GM19023 (cell line): ENCODE measurements around the gene OR5H14.
"Not testable (repeated sequence)": the region's sequence is repeated elsewhere in the genome, so short reads cannot be mapped to it uniquely, and the experiment has no call there.

Experiments used
- ATAC-seq: cut with Tn5 transposase; IDR thresholded peaks from one replicate; pipeline ENCODE4 v1.9.1; 2021; ENCODE audit warnings: mild to moderate bottlenecking, moderate library complexity; ENCODE audit not compliant: unreplicated experiment

The OR5H14 gene

DNA sequence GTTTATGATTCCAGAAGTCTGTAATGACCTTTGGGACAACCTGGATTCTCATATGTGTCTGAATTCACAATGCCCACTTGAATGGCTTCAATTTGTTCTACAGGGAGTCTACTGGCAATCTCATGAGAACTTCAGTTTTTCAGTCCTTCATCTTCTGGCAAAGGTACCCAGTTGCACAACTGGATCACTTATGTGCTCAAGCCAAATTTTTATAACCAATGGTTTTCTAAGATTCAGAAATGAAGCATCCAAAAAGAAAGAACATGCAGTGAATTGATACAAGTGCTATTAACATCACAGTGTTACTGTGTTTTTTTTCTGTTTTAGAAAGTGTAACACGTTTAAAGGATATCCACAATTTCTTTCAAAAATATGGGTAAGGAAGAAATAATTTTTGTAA lies at the start of gene OR5H14:
Gene OR5H14 (plus strand): TSS at position 301 of the 400 bp plus-strand sequence. CDS start 1,907 bp downstream, outside the sequence.
- ATAC-seq = no peak

DNA sequence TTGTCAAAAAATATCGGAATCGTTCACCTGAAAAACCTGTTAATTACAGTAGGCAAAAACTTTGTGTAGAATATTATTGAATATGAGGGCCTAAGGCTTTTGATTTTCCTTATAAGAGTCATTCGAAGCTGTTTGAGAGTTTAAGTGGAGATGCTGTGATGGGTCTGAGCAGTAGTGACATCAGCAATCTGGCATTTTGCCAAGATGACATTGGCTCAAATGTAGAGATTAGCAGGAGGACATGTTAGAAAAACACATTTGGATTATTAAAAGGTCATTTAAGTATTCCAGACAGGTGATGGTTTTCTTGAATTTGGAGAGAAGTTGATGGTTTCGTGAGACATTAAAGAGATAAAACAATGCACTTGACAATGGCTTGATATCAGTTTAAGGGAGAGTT lies 47.4 kb upstream of the OR5H14 start:
- ATAC-seq = no peak

DNA sequence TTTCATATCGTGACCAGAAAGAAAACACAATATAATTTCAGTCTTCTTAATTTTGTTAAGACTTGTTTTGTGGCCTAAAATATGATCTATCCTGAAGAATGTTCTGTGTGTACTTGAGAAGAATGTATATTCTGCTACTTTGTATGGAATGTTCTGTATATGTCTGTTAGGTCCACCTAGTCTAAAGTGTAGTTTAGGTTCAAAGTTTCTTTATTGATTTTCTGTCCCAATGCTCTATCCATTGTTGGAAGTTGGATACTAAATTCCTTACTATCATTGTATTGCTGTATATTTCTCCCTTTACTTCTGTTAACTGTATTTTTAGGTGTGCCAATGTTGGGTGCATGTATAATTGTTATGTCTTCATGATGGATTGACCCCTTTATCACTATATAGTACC lies 39.1 kb upstream of the OR5H14 start:
- no peak for ATAC-seq

DNA sequence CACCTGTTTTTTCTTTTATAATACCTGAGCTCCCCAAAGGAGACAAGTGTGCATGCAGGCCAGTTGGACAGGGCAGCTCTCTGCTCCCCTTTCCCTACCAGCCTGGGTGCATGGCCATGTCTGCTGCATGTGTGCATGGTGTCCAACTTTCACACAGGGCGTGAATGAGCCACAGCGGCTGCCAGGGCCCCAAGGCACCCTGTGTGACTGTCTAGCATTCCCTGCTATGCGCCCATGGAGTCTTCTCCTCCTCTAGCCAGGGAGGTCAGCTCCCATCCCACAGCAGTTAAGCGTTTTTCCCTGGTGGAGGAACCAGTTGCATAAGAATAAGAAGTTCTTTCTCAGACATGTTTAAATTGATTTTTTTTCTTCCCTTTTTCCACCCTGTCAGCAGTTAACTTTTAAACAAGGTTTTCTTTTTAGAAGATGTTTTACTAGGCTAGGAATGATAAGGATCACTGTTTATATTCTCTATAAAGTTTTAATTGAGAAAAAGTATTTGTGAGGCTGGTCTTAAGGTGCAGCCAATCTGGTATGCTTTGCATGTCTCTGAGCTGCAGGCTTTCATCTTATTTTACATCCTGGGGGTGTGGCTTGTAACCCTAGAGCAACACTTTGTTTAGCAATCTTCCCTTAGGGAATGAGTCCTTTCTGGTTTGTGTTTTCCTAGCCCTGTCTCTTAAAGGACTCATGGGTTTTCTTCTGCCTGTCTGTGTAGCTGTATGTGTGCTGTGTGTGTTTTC lies 37.3 kb upstream of the OR5H14 start:
- ATAC-seq = no peak

DNA sequence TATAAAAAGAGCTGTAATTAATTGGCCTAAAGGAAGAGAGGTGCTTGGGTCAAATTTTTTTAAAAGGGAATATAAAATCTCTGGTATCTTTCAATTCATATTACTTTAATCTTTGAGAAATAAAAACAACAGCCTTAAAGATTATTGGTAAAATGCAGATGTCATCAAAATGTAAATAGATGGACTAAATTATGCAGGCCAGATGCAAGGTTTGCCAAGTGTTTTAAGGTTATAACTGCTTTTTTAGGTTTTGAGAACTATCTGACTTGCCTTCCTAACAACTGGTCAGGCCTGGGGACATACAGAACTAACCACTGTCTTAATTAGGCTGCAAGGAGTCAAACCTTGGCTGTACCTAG lies 36.8 kb upstream of the OR5H14 start:
- ATAC-seq = no peak

DNA sequence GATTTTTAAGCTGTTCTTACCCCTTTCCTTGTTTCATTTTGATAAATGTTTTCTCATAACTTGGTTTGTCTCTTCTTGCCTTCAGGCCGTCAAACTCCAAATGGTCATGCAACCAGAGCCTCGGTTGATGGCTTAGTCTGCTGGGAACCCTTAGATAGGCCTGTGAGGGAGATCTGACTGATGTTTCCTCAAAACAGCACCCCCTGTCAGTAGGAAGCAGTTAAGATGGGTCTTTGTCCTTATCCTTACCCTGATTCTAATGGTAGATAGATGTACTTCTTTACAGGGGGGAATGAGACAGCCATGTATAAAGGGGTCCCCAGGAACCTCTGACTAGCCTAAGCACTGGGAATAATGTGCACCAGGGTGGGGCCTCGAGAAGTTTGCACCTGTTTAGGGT lies 33.0 kb upstream of the OR5H14 start:
- ATAC-seq = no peak

DNA sequence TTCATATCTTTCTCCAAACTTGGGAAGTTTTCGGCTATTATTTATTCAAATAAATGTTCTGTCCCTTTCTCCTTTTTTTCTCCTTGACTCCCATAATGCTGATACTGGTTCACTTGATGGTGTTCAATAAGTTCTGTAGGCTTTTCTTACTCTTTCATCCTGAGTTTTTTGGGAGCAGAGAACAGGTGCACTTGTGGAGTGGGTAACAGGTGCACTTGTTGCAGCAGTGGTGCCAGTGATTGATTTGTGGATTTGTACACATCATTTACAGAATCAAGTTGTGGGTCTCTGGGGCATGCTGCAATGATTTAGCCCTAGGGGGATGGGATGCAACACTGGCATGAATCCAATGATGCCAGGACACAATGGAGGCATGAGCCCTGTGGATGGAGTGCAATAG lies 31.6 kb upstream of the OR5H14 start:
- no peak for ATAC-seq

DNA sequence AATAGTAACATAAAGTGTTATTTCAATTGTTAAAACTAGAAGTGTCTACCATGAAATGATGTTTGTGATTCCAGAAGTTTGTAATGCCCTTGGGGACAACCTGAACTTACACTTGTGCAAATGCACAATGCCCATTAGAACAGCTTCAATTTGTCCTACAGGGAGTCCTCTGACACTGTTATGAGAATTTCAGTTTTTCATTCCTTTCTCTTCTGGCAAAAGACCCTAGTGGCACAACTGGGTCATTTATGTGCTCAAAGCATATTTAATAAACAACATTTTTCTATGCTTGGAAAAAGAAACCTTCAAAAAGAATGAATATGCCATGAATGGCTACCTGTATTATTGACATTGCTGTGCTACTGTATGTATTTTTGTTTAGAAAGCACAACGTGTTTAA lies 16.9 kb upstream of the OR5H14 start, which contains the start of gene OR5H1:
Gene OR5H1 (plus strand): TSS at position 301 of the 400 bp plus-strand sequence. CDS start 1,977 bp downstream, outside the sequence.
- ATAC-seq = no peak

DNA sequence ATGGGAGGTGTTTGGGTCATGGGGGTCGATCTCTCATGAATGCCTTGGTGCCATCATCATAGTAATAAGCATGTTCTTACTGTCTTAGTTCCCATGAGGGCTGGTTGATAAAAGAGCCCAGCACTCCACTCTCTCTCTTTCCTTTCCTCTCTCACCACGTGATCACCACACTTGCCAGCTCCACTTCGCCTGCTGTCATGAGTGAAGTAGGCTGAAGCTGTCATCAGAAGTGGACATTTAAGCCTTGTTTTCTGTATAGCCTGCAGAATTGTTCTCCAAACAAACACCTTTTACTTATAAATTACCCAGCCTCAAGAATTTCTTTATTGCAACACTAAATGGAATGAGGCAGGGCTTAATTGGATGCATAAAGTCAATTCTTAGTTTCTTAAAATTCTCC lies 10.6 kb upstream of the OR5H14 start:
- no peak for ATAC-seq

DNA sequence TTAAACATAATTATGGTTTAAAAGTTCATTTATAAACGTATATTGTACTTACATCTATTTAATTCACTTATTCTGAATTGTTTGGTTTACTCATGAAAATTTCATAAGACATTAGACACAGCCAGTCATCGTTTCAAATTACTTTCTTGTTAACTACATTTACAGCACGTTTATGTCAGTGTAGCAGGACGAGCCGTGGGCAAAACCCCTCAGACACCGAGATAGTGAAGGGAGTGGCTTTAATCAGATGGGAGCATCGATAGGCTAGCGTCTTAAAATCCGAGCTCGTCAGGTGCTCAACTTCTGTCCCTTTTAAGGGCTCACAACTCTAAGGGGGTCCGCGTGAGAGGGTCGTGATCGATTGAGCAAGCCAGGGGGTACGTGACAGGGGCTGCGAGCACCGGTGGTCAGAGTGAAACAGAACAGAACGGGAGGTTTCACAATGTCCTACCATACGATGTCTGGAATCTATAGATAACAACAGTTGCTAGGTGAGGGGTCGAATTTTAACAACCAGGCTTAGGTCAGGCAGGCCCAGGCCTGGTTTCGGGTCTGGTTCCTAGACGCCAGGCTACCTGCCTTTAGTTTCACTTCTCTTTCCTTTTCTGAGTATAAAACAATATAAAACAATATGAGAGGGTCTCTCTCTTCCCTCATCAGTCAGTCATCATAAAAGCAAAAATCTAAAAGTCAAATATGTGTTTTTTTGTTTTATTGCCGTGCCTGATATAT lies 9.3 kb upstream of the OR5H14 start:
- ATAC-seq = not testable (repeated sequence)

DNA sequence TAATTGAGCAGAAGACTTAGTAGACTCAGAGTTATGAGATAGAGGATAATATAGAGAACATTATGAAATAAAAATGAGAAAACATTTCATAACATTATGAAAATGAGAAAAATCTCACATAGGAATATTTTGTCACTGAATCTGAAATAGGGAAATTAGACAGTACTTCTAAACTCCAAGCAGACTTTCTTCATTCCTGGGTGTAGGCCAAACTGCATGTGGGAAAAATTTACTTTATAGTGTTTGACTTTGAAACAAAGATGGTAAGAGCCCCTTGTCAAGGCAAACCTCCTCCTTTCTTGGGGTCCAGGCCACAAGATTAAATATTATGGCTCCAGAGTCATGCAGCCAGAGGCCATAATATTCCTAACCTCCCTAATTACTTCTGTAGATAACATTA lies 6.7 kb upstream of the OR5H14 start:
- no peak for ATAC-seq

DNA sequence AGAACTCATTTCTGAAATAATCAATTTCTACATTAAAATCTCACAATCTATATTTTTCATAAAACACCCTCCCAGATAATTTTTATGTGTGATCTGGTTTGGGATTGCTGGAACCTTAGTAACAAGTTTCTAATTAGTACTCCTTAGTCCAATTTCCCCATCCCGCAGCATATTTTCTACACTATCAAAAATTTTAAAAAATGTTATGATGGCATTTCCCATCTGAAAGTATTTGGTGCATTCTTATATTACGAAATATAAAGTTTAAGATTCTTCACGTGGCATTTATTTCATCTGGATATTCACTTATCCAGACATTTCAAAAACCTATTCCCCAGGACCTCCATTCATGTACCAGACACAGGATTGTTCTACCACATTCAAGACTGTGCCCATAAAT lies 1.5 kb downstream of the OR5H14 start:
- ATAC-seq = no peak

DNA sequence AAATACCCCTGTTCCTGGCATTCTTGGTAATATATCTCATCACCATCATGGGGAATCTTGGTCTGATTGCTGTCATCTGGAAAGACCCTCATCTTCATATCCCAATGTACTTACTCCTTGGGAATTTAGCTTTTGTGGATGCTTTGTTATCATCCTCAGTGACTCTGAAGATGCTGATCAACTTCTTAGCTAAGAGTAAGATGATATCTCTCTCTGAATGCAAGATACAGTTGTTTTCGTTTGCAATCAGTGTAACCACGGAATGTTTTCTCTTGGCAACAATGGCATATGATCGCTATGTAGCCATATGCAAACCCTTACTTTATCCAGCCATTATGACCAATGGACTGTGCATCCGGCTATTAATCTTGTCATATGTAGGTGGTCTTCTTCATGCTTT lies 2.2 kb downstream of the OR5H14 start:
- not testable (repeated sequence) for ATAC-seq

DNA sequence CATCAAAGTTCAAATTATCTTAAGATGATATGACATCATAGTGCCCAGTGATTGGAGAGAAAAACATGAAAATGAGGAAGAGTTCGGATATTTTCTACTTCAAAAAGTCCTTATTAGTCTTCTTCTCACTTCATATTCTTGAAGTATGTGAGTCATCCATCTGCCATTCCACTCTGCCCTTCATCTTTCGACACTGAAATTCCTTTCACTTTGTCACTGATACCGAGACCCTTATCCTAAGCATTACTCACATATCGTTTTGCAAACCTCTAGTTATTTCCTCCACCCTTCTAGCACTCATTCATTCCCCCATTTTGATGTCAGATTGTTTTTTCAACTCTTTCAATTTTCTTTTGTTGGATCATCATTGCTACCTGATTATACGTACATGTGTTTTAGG lies 4.0 kb downstream of the OR5H14 start:
- no peak for ATAC-seq

DNA sequence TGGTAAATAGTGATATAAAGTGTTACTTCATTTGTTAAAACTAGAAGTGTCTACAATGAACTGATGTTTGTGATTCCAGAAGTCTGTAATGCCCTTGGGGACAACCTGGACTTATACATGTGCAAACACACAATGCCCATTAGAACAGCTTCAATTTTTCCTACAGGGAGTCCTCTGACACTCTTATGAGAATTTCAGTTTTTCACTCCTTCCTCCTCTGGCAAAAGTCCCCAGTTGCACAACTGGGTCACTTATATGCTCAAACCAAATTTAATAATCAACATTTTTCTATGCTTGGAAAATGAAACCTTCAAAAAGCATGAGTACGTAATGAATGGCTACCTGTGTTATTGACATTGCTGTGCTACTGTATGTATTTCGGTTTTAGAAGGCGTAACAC lies 19.1 kb downstream of the OR5H14 start, which contains the start of gene OR5H15:
Gene OR5H15 (plus strand): TSS at position 301 of the 400 bp plus-strand sequence. CDS start 2,004 bp downstream, outside the sequence.
- no peak for ATAC-seq

DNA sequence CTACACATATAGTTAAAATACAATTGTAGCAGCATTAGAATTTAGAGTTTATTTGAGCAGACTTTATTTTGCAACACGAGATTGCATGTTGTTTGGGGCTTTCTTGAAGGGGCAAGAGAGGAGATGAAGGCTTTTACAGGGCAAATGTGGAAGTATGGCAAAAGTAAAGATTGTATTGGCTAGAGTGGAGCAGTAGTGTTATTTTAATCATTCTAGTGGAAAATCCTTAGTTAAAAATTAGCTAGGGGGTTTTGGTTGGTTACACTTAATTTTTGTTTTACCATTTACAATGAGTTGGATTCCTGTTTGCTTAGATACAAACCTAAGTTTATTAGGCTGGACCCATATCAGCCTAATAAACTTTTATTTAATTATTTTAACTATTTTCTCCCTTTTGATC lies 23.8 kb downstream of the OR5H14 start:
- no peak for ATAC-seq

DNA sequence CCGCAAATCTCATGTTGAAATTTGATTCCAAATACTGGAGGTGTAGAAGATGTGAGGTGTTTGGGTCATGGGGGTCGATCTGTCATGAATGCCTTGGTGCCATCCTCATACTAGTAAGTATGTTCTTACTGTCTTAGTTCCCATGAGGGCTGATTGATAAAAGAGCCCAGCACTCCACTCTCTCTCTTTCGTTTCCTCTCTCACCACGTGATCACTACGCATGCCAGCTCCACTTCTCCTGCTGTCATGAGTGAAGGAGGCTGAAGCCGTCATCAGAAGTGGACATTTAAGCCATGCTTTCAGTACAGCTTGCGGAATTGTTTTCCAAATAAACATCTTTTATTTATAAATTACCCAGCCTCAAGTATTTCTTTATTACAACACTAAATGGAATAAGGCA lies 25.3 kb downstream of the OR5H14 start:
- ATAC-seq = no peak

DNA sequence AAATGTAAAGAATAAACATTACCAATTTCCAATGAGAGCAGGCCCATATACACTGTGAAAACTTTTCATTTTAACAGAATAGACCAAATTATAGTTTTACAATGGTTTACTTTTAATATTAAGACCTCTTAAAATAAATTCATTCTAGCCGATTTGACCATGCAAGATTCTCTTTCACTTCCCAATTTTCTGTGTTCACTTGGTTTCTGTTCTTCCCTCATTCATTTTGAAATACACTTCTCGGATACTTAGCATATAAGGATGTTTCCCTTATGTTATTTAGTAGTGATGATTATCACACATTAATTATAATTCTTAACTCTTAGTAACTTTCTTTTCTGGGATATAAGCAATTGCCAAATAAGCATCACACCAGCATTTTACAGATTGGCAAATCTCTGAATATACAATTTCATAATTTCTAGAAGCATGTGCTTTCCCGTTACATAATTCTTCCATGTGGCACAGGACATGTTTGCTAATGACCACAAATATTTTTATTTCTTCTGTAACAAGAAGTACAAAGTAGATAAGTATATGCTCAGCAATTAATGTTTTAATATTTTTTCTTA lies 33.1 kb downstream of the OR5H14 start:
- ATAC-seq = no peak

DNA sequence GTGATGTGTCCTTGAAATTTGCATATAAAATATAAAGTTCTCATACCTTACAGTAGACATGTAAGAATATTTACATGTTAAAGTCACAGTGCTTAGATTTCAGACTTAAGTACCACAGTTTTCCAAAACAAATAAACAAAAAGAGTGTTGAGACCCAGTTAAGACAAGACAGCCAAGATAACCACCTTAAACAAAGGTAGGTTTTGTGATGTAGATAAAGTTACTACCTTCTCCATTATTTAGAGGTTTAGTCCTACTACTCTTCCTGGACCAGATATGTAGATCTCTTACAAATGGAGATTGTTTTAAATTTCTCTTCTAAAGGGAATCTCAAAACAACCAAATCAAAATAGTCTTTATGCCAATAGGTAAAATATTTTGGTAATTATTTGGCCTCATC lies 34.9 kb downstream of the OR5H14 start:
- ATAC-seq = no peak

DNA sequence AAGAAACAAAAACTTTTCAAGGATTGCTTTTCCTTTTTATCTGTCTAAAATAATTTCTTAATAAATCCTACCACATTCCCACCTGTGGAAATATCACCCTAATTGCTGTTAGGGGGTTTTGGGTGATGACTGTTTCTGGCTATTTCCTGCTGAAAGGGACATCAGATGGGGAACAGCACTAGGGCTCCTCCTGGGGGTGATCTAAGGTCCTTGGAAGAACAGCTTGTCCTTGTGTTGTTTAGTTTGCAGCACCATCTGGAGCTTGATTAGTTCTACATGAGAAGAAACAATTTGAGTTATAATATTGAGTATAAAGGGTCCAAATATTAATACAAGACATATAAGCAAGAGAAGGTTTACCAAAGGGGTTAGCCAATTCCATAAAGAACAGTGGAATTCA lies 37.9 kb downstream of the OR5H14 start:
- ATAC-seq = no peak

DNA sequence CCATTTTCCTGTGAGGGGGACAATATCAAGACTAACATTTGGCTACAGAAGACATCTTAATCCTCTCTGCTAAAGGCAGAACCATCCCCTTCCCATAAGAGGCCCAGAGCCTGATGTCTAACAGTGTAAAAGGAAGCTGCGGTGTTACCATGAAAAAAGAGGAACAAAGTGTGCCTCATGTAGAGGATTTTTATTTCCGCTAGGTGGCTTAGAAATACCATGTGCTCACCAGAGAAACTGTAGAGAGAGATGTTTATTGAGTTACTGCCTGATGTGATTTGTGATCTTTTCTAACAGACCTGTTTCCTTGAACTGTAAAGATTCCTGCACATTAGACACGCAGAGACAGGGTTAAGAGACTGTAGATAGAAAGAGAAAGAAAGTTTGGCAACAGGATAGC lies 41.3 kb downstream of the OR5H14 start:
- ATAC-seq = peak; percentile 82

DNA sequence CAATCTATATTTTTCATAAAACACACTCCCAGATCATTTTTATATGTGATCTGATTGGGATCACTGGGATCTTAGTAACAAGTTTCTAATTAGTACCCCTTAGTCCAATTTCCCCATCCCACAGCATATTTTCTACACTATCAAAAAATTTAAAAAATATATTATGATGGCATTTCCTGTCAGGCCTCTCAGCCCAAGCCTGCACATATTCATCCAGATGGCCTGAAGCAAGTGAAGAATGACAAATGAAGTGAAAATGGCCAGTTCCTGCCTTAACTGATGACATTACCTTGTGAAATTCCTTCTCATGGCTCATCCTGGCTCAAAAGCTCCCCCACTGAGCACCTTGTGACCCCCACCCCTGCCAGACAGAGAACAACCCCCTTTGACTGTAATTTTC lies 43.6 kb downstream of the OR5H14 start:
- ATAC-seq = not testable (repeated sequence)
